GM20000 (cell line): ENCODE results near the gene ASB7.

Source experiments
- DNase-seq: peaks from one replicate; pipeline ENCODE4 v3.0.0; 2012; ENCODE audit warnings: low spot score
- CTCF ChIP-seq: IDR thresholded peaks from 2 replicates; pipeline ENCODE4 v1.5.1; 2012; ENCODE audit warnings: mild to moderate bottlenecking, control low read depth; ENCODE audit errors: extremely low read depth, missing control alignments

The ASB7 gene

GRCh38 chr15:100695048-100695447, 92.7 kb downstream of the ASB7 start:
- no peak for DNase-seq
- TF ChIP-seq CTCF: no peak

- DNase-seq: no peak
- TF ChIP-seq CTCF: no peak
These were observed 94.1 kb downstream of the ASB7 start for GRCh38 chr15:100696452-100696851.
